HG02884 (cell line): ENCODE measurements around the gene CHST5.

Experiments
- ATAC-seq: cut with Tn5 transposase; IDR thresholded peaks from one replicate; pipeline ENCODE4 v1.9.1; 2021; ENCODE audit warnings: mild to moderate bottlenecking, moderate library complexity; ENCODE audit not compliant: unreplicated experiment

CHST5 gene

GRCh38 chr16:75535901-75536300 lies at the start of gene CHST5:
TSS of gene CHST5 (minus strand) at chr16:75536108. CDS start at chr16:75530384, 5,724 bp downstream.
- ATAC-seq, result no peak

GRCh38 chr16:75584108-75584507 lies 48.2 kb upstream of the CHST5 start:
- ATAC-seq, result peak; percentile 81

- no peak for ATAC-seq
Measured at GRCh38 chr16:75579281-75579834, 43.5 kb upstream of the CHST5 start.

GRCh38 chr16:75578725-75579124 lies 42.8 kb upstream of the CHST5 start:
- ATAC-seq, result no peak

- no peak for ATAC-seq
Measured at GRCh38 chr16:75578212-75578611, 42.3 kb upstream of the CHST5 start.

GRCh38 chr16:75576384-75576811 lies 40.5 kb upstream of the CHST5 start:
- peak; percentile 75 for ATAC-seq

- ATAC-seq, result no peak
Measured at GRCh38 chr16:75575958-75576357, 40.0 kb upstream of the CHST5 start.

GRCh38 chr16:75573955-75574354 lies 38.0 kb upstream of the CHST5 start:
- no peak for ATAC-seq

GRCh38 chr16:75572864-75573542 lies 37.1 kb upstream of the CHST5 start:
- no peak for ATAC-seq

- ATAC-seq, result no peak
Measured at GRCh38 chr16:75570396-75571065, 34.6 kb upstream of the CHST5 start.

GRCh38 chr16:75567911-75568310 lies 32.0 kb upstream of the CHST5 start:
- ATAC-seq, result no peak

GRCh38 chr16:75566758-75567255 lies 30.9 kb upstream of the CHST5 start:
- ATAC-seq, result no peak

GRCh38 chr16:75566040-75566757 lies 30.3 kb upstream of the CHST5 start, which contains the start of gene GABARAPL2:
TSS of gene GABARAPL2 (plus strand) at chr16:75566379. CDS start at chr16:75566487, 108 bp downstream.
- ATAC-seq, result peak; percentile 58

- no peak for ATAC-seq
Measured at GRCh38 chr16:75565640-75566039, 29.7 kb upstream of the CHST5 start.

GRCh38 chr16:75559564-75560372 lies 23.9 kb upstream of the CHST5 start:
- no peak for ATAC-seq

GRCh38 chr16:75558846-75559401 lies 23.0 kb upstream of the CHST5 start:
- no peak for ATAC-seq

GRCh38 chr16:75556431-75556950 lies 20.6 kb upstream of the CHST5 start:
- ATAC-seq, result no peak

GRCh38 chr16:75555707-75556430 lies 20.0 kb upstream of the CHST5 start, which contains the start of gene TMEM231:
TSS of gene TMEM231 (minus strand) at chr16:75556252. CDS start at chr16:75556209, 43 bp downstream.
- ATAC-seq, result peak; percentile 96

- ATAC-seq, result peak; percentile 34
Measured at GRCh38 chr16:75555213-75555706, 19.4 kb upstream of the CHST5 start.
